Subcutaneous adipose tissue (tissue), 4 donors: ENCODE results near the gene FAM161B. TPM values are rescaled to one million over a fixed set of nuclear protein-coding genes. Genes with fewer than 3 reads are reported as not detected.

ENCODE experiments used
- CTCF ChIP-seq: fragments of 450-650 bp; IDR thresholded peaks from one replicate; pipeline ENCODE4 v1.5.1; 2016; ENCODE audit warnings: low read depth, mild to moderate bottlenecking, control low read depth, antibody characterized with exemption, moderate library complexity
- total RNA-seq, 4 donors: library from RNA; depleted of rRNA; stranded (reverse); fragments of >200 nt; gene quantifications; one replicate each; pipeline ENCODE4 v1.1.0, GENCODE V29; 2016

The FAM161B gene
- 1 to 10 TPM; 3.1 to 4.1 (median 4.0) TPM for total RNA-seq

GRCh38 chr14:73949752-73950734 is at the start of gene FAM161B, which contains the start of gene COQ6:
Gene FAM161B (minus strand): TSS chr14:73950094. CDS start chr14:73950026, 68 bp downstream.
Gene COQ6 (plus strand): TSS chr14:73950302. CDS start chr14:73950333, 31 bp downstream.
- no peak for TF ChIP-seq CTCF

- TF ChIP-seq CTCF: no peak
These were observed 48.8 kb upstream of the FAM161B start for GRCh38 chr14:73998726-73999125.

GRCh38 chr14:73997944-73998447 is 48.1 kb upstream of the FAM161B start:
- no peak for TF ChIP-seq CTCF

GRCh38 chr14:73997108-73997943 is 47.4 kb upstream of the FAM161B start:
- TF ChIP-seq CTCF: no peak

- TF ChIP-seq CTCF: no peak
These were observed 46.8 kb upstream of the FAM161B start for GRCh38 chr14:73996731-73997107.

GRCh38 chr14:73995977-73996378 is 46.1 kb upstream of the FAM161B start:
- no peak for TF ChIP-seq CTCF
